D721Med (cell line): Measurements from ENCODE around the gene PPARA.

Experiments used
- DNase-seq: peaks from one replicate; pipeline ENCODE4 v3.0.0; 2011; ENCODE audit warnings: low spot score; ENCODE audit not compliant: insufficient read length
- FAIRE-seq: peaks from 2 replicates; lab custom pipeline; 2011; peaks lifted over from hg19 to GRCh38; lab: Jason Lieb, UNC
- TF ChIP-seq, protein P1 (sequence below): IDR thresholded peaks from 2 replicates; pipeline ENCODE4 v1.5.1; 2012; ENCODE audit warnings: mild to moderate bottlenecking, control low read depth; ENCODE audit not compliant: insufficient read depth; ENCODE audit errors: missing control alignments

PPARA gene

GRCh38 chr22:46104881-46105493 lies 45.3 kb upstream of the PPARA start:
- TF ChIP-seq, protein P1, sequence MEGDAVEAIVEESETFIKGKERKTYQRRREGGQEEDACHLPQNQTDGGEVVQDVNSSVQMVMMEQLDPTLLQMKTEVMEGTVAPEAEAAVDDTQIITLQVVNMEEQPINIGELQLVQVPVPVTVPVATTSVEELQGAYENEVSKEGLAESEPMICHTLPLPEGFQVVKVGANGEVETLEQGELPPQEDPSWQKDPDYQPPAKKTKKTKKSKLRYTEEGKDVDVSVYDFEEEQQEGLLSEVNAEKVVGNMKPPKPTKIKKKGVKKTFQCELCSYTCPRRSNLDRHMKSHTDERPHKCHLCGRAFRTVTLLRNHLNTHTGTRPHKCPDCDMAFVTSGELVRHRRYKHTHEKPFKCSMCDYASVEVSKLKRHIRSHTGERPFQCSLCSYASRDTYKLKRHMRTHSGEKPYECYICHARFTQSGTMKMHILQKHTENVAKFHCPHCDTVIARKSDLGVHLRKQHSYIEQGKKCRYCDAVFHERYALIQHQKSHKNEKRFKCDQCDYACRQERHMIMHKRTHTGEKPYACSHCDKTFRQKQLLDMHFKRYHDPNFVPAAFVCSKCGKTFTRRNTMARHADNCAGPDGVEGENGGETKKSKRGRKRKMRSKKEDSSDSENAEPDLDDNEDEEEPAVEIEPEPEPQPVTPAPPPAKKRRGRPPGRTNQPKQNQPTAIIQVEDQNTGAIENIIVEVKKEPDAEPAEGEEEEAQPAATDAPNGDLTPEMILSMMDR = no peak
- no peak for DNase-seq
- FAIRE-seq = no peak

DNA sequence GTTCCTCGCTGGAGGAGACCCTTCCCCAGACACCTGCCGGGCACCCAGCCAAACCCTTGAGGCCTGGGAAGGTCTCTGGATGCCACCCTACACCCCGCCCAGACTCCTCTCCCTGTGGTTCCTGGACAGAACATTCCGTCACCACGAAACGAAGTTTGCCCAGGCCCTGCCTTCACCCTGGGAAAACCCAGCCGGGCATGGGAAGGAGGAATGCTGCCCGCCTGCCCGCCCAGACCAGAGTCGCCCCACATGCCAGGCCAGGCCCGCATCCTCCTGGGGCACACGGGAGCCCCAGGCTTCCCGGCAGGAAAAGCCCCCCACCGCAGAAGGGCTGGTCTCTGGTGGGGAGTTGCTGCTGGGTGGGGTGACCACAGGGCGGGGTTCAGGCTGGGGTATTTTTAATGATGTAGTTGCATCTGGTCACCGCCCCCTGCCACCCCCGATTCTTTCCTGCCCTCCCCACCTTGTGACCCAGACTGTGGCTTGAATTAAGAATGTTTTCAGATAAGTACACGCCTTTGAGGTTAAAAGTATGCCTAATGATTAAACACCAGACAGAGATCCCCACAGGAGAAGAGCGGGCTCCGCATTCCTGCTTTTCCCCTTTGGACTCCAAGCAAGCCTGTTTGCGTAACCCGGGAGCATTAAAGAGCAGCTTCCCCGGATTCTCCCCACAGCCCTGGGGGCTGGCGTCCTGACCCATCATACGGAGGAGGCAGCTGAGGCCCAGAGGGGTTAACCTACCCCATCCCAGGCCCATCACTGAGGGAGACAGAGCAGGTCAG lies 44.6 kb upstream of the PPARA start:
- DNase-seq (no peak), FAIRE-seq (no peak)
- TF ChIP-seq, protein P1 = no peak

DNA sequence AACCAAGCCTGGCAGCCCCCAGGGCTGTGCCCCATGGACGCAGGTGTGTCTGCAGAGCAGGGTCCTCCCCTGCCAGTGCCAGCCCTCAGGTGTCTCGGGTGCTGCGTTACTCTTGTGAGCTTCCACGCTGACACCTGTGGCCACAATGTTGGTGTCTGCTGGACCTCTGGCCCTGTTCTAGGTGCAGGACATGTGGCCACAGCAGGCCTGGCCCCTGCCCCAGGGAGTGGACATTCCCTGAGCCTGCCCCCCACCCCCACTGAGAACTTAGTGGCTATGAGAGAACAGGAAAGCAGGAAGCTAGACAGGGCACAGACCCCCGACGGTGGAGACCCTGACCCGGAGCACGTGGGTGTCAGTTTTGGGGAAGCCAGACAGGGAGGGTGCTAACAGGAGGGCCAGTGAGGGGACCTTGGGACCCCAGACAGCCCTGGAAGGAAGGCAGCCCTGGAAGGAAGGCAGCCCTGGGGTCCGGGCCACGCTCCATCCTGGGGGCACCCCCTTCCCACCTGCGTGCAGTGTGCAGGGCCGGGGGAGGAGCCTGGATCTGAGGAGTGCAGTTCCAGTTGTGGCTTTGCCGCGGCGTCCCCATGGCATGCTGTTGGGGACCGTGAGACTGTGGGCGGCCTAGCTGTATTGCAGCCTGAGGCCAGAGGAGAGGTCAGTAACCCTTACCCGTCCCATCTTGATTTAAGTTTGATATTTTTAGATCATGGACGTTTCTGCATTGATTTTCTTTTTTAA lies 43.9 kb upstream of the PPARA start:
- DNase-seq = no peak
- TF ChIP-seq, protein P1 = no peak
- FAIRE-seq = no peak

- DNase-seq = no peak
Observed at GRCh38 chr22:46107089-46107664, 43.1 kb upstream of the PPARA start.

GRCh38 chr22:46107753-46108563 lies 42.4 kb upstream of the PPARA start:
- TF ChIP-seq, protein P1 = no peak
- DNase-seq (no peak), FAIRE-seq (no peak)

More at GRCh38 chr22:46107089-46107664, 43.1 kb upstream of the PPARA start:
- TF ChIP-seq, protein P1 = no peak
- FAIRE-seq = no peak

- FAIRE-seq = no peak
- TF ChIP-seq, protein P1 = no peak
- DNase-seq = no peak
Observed at GRCh38 chr22:46108564-46109473, 41.5 kb upstream of the PPARA start.
